ENCODE measurements around the gene RNPEPL1.

- TF ChIP-seq EZH2 (IDR thresholded peaks at IDR 0.05) (no peak), FOXP2 (optimal IDR thresholded peaks at IDR 0.05; ENCODE audit: control extremely low read depth, extremely low read length, insufficient read depth) (no peak), POLR2AphosphoS5 (IDR thresholded peaks at IDR 0.05; ENCODE audit: borderline replicate concordance, low read depth, low read length) (no peak)
Observed at GRCh38 chr2:240539906-240540305, 28.4 kb upstream of the RNPEPL1 start.

Measured in SK-N-MC (cell line).